GM12892 (cell line): Measurements from ENCODE around the gene CPSF4.

Experiments
- POLR2A ChIP-seq: IDR thresholded peaks from 2 replicates; pipeline ENCODE4 v1.6.1; 2011; ENCODE audit warnings: low read depth, low read length, control low read depth
- POLR2AphosphoS5 ChIP-seq: IDR thresholded peaks from 2 replicates; pipeline ENCODE4 v1.6.1; 2011; ENCODE audit warnings: low read depth, low read length, control low read depth
- TAF1 ChIP-seq: IDR thresholded peaks from 2 replicates; pipeline ENCODE4 v1.6.1; 2011; ENCODE audit warnings: low read depth, mild to moderate bottlenecking, control low read depth, low read length, borderline replicate concordance

DNA sequence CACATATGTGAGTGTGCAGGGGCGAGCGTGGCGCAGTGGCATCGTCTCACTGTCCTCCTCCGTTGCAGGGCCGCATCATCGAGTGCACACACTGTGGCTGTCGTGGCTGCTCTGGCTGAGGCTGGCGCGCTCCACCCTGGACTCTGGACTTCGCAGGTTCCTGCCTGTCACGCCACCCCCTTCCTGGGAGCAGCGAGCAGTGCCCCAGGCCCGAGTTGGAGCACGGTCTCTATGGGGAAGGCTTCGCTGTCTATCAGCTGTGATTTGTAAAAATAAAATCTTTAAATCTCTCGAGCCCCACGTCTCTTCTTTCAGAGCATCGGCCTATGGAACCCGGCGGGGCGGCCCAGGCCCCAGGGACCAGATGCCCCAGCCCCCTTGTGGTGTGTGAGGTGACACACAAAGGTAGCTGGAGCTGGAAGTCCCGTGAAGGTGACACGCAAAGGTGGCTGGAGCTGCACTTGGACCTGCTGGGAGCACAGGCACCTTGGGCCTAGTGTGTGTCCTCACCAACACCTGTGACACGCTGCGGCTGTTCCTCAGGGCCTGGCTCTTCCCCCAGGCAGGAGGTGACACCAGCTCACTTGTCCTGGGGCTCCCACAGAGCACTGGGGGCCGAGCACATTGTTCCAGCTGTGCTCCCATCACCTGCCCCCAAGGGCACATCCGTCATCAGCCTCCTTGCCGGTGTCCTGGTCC, 19.3 kb upstream of the CPSF4 start:
- TF ChIP-seq POLR2AphosphoS5 (peak; percentile 50; the same call in 1 of the 2 replicates), TAF1 (no peak), POLR2A (peak; percentile 34; the same call in 1 of the 2 replicates)
